Hepatocyte (in vitro differentiated cells): ENCODE measurements around the gene PLD3. TPM values are rescaled to one million over a fixed set of nuclear protein-coding genes. Genes with fewer than 3 reads are reported as not detected.
A peak's percentile ranks its signal among the peaks of the same experiment; 100 is the strongest.

ENCODE experiments used
- DNase-seq: peaks from one replicate; pipeline ENCODE4 v3.0.0-alpha.2; 2016; ENCODE audit warnings: low spot score
- H2AFZ ChIP-seq: fragments of 200-600 bp; sonication (generic); 2 replicates; pipeline ENCODE4 v1.6.0; 2016; ENCODE audit warnings: antibody characterized with exemption, mild to moderate bottlenecking
- H3K27ac ChIP-seq: fragments of 200-600 bp; sonication (generic); 2 replicates; pipeline ENCODE4 v1.5.1; 2016; ENCODE audit warnings: mild to moderate bottlenecking
- H3K27me3 ChIP-seq: fragments of 200-600 bp; sonication (generic); 2 replicates; pipeline ENCODE4 v1.6.1; 2016
- H3K36me3 ChIP-seq: fragments of 200-600 bp; sonication (generic); replicated peaks from 2 replicates; pipeline ENCODE4 v1.5.1; 2016; ENCODE audit warnings: low read depth; ENCODE audit not compliant: insufficient read depth
- H3K4me1 ChIP-seq: fragments of 200-600 bp; sonication (generic); 2 replicates; pipeline ENCODE4 v1.5.1; 2016; ENCODE audit warnings: mild to moderate bottlenecking, moderate library complexity; ENCODE audit not compliant: insufficient read depth
- H3K4me2 ChIP-seq: fragments of 200-600 bp; sonication (generic); 2 replicates; pipeline ENCODE4 v1.6.0; 2016
- H3K4me3 ChIP-seq: fragments of 200-600 bp; sonication (generic); 2 replicates; pipeline ENCODE4 v1.5.1; 2016; ENCODE audit warnings: mild to moderate bottlenecking
- H3K79me2 ChIP-seq: fragments of 200-600 bp; sonication (generic); 2 replicates; pipeline ENCODE4 v1.6.0; 2017; ENCODE audit warnings: mild to moderate bottlenecking
- H3K9me2 ChIP-seq: fragments of 200-600 bp; sonication (generic); replicated peaks from 2 replicates; pipeline ENCODE4 v1.6.0; 2017; ENCODE audit warnings: mild to moderate bottlenecking; ENCODE audit not compliant: insufficient read depth
- H3K9me3 ChIP-seq: fragments of 200-600 bp; sonication (generic); 2 replicates; pipeline ENCODE4 v1.5.1; 2016; ENCODE audit warnings: low read depth, mild to moderate bottlenecking
- H4K20me1 ChIP-seq: fragments of 200-600 bp; sonication (generic); 2 replicates; pipeline ENCODE4 v1.6.0; 2016; ENCODE audit warnings: mild to moderate bottlenecking; ENCODE audit not compliant: insufficient read depth, poor library complexity, severe bottlenecking
- EZH2 ChIP-seq: fragments of 200-600 bp; sonication (generic); IDR thresholded peaks from 2 replicates; pipeline ENCODE4 v1.6.1; 2016; ENCODE audit warnings: antibody characterized with exemption, mild to moderate bottlenecking, borderline replicate concordance
- EZH2phosphoT487 ChIP-seq: fragments of 200-600 bp; sonication (generic); IDR thresholded peaks from one replicate; pipeline ENCODE4 v1.6.1; 2018; ENCODE audit warnings: antibody characterized with exemption, mild to moderate bottlenecking, low read depth, moderate library complexity; ENCODE audit not compliant: unreplicated experiment, severe bottlenecking
- WGBS: methylation state at CpG from one replicate; pipeline ENCODE4 v1.1.6; 2016; ENCODE audit warnings: low lambda C conversion rate; ENCODE audit errors: missing lambda C conversion rate; 5-methylcytosine and 5-hydroxymethylcytosine counted together
- polyA plus RNA-seq: library from polyadenylated mRNA; unstranded; fragments of >200 nt; fragmentation: Nextera tagmentation; extraction: Ambion mirVana; gene quantifications from 2 replicates; pipeline ENCODE4 v1.2.1, GENCODE V29; 2016
- total RNA-seq: library from RNA; depleted of rRNA; stranded (reverse); fragments of >200 nt; gene quantifications from 2 replicates; pipeline ENCODE4 v1.2.3, GENCODE V29; 2014
- TF ChIP-seq, protein P1 (sequence below): fragments of 200-600 bp; sonication (generic); IDR thresholded peaks from 2 replicates; pipeline ENCODE4 v1.5.1; 2016; ENCODE audit warnings: antibody characterized with exemption, mild to moderate bottlenecking; ENCODE audit not compliant: poor library complexity

Gene PLD3
- total and polyA plus RNA-seq, 2 experiments from 2014 or later = 805 to 1,297 TPM

DNA sequence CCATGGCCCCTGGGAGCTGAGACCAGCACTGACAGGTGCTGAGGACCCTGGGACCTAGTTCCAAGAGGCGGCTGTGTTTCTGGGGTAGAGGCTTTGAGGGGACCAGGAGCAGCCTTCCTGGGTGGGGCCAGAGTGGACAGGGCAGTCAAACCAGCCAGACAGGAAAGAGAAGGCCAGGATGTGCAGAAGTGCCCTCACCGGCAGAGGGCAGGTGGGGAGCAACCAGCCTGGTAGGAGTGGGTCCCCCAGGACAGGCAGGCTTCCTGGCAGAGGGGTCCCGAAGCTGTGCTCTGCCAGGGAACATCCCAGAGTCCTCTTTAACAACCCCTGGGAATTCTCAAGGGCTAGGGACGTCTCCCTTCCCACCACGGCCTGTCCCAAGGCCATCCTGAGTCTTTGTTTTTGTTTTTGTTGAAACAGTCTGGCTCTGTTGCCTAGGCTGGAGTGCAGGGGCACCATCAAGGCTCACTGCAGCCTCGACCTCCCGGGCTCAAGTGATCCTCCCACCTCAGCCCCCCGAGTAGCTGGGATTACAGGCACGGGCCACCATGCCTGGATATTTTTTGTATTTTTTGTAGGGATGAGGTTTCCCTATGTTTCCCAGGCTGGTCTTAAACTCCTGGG is 44.5 kb downstream of the PLD3 start:
- no peaks in the 10 kb centered on the region for H3K4me1 ChIP-seq
- H3K9me2 ChIP-seq = no peaks in the 10 kb centered on the region
- no peak for TF ChIP-seq EZH2phosphoT487
- TF ChIP-seq, protein P1, sequence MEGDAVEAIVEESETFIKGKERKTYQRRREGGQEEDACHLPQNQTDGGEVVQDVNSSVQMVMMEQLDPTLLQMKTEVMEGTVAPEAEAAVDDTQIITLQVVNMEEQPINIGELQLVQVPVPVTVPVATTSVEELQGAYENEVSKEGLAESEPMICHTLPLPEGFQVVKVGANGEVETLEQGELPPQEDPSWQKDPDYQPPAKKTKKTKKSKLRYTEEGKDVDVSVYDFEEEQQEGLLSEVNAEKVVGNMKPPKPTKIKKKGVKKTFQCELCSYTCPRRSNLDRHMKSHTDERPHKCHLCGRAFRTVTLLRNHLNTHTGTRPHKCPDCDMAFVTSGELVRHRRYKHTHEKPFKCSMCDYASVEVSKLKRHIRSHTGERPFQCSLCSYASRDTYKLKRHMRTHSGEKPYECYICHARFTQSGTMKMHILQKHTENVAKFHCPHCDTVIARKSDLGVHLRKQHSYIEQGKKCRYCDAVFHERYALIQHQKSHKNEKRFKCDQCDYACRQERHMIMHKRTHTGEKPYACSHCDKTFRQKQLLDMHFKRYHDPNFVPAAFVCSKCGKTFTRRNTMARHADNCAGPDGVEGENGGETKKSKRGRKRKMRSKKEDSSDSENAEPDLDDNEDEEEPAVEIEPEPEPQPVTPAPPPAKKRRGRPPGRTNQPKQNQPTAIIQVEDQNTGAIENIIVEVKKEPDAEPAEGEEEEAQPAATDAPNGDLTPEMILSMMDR = peak; percentile 13
- H4K20me1 ChIP-seq = no peaks in the 10 kb centered on the region
- H3K9me3 ChIP-seq = no peaks in the 10 kb centered on the region
- no peak overlapping the region for H3K4me2 ChIP-seq
- H3K27ac ChIP-seq = no peak overlapping the region
- H3K79me2 ChIP-seq = no peaks in the 10 kb centered on the region
- DNase-seq = peak; percentile 41
- WGBS = 71% methylated on average over 9 of the region's 9 CpGs
- no peaks in the 10 kb centered on the region for H3K36me3 ChIP-seq
- no peak overlapping the region for H3K4me3 ChIP-seq
- no peaks in the 10 kb centered on the region for H3K27me3 ChIP-seq
- H2AFZ ChIP-seq = no peak overlapping the region

DNA sequence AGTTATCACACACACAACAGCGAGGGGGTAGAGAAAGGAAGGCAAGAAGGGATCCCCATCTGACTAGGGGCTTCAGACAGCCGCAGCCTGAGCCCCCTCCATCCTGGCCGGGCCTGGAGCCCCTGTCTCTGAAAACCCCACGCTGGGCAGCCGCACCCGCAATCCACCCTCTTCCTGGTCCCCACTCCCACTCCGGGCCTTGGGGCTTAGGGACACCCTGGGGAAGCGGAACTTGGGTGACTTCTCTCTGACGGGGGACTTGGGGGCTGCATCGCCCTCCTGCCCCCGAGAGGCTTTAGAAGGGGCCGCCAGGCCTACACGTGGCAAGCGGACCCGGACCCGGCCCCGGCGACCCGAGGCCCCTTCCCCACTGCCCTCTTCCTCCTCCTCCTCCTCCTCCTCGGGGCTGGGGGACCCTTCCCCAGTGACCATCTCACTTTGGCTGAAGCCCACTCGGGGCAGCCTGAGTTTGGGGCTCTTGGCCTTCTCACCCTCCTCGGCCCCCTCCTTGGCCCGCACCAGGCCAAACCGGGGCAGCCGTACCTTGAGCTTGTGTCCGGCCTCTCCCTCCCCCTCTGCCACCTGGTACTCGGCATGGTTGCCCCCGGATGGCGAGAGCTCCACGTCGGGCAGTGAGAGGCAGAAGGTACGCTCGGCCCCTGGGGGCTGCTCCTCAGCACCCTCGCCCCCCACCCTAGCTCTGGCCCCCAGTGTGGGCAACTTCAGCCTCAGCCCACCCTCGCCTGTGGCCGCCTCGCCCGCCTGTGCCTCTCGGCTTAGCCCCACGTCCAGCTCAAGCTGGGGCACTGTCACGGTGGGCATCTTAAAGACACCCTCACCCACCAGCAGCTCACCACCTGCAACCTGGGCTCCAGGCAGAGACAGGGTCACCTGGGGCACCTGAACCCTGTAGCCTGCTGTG is 45.7 kb downstream of the PLD3 start:
- Histone ChIP-seq H3K79me2 (no peaks in the 10 kb centered on the region), H3K27me3 (no peaks in the 10 kb centered on the region), H3K36me3 (no peaks in the 10 kb centered on the region), H3K4me1 (no peaks in the 10 kb centered on the region), H3K9me3 (no peaks in the 10 kb centered on the region), H3K27ac (no peak overlapping the region), H3K4me3 (no peak overlapping the region), H4K20me1 (no peaks in the 10 kb centered on the region), H3K9me2 (no peaks in the 10 kb centered on the region), H2AFZ (no peak overlapping the region), H3K4me2 (no peak overlapping the region)
- no peak for DNase-seq
- no peak for TF ChIP-seq EZH2
- TF ChIP-seq EZH2phosphoT487 = no peak
- TF ChIP-seq, protein P1 = no peak
- 95% methylated on average over 15 of the region's 41 CpGs for WGBS

DNA sequence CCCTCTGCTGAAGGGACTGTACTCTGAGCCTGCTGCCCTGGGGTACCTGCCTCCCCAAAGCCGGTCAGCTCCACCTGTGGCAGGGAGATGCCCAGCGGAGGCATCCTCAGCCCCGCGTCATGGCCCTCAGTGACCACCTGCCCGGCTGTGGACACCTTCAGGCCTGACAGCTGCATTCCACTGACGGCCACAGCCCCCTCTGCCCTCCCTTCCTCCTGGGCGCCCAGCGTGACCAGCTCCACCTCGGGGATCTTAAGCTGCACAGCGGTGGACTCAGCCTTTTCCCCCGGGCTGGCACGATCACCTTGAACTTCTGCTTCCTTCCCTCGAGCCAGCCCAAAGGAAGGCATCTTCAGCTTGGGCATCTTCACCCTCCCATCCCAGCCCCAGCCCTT is 46.3 kb downstream of the PLD3 start:
- no peaks in the 10 kb centered on the region for H3K36me3 ChIP-seq
- no peaks in the 10 kb centered on the region for H4K20me1 ChIP-seq
- H3K4me3 ChIP-seq = no peak overlapping the region
- no peaks in the 10 kb centered on the region for H3K27me3 ChIP-seq
- H3K27ac ChIP-seq = no peak overlapping the region
- no peaks in the 10 kb centered on the region for H3K4me1 ChIP-seq
- no peaks in the 10 kb centered on the region for H3K79me2 ChIP-seq
- H3K9me3 ChIP-seq = no peaks in the 10 kb centered on the region
- no peaks in the 10 kb centered on the region for H3K9me2 ChIP-seq
- H3K4me2 ChIP-seq = no peak overlapping the region
- WGBS = 93% methylated on average over 12 of the region's 13 CpGs
- H2AFZ ChIP-seq = no peak overlapping the region
- no peak for DNase-seq
- TF ChIP-seq EZH2 (no peak), EZH2phosphoT487 (no peak)
- TF ChIP-seq, protein P1 = no peak
